ENCODE data around the gene ZNF521. TPM values are rescaled to one million over a fixed set of nuclear protein-coding genes. Genes with fewer than 3 reads are reported as not detected.

The ZNF521 gene
- total RNA-seq, 3 donors from 2014 or later: 30.2 to 67.5 (median 51.8) TPM

- Histone ChIP-seq H3K27ac (no peak overlapping the region), H3K4me3 (no peak overlapping the region), H3K9me3 (no peaks in the 10 kb centered on the region), H3K36me3 (no peaks in the 10 kb centered on the region), H3K27me3 (no peaks in the 10 kb centered on the region), H3K4me1 (peaks cover 0 to 5% of the 10 kb centered on the region in 2 donors)
- DNase-seq (ENCODE audit: low spot score in 2 of 2): no peak
- TF ChIP-seq POLR2AphosphoS5 (IDR thresholded peaks at IDR 0.05) (no peak), CTCF (IDR thresholded peaks at IDR 0.05) (no peak), POLR2A (IDR thresholded peaks at IDR 0.05) (no peak)
- intact Hi-C loops (cut with DNase I; ENCODE audit: low total_unique reads): no loop called here
Observed at GRCh38 chr18:25253779-25254178, 98.2 kb downstream of the ZNF521 start.

- Histone ChIP-seq H3K27ac (no peak overlapping the region), H3K27me3 (no peaks in the 10 kb centered on the region), H3K4me1 (peaks cover 0 to 5% of the 10 kb centered on the region in 2 donors), H3K4me3 (no peak overlapping the region), H3K36me3 (no peaks in the 10 kb centered on the region), H3K9me3 (no peaks in the 10 kb centered on the region)
- no peak for DNase-seq (ENCODE audit: low spot score in 2 of 2)
- intact Hi-C loops (cut with DNase I; ENCODE audit: low total_unique reads): no loop called here
- no peak for TF ChIP-seq POLR2A (IDR thresholded peaks at IDR 0.05)
- TF ChIP-seq CTCF (IDR thresholded peaks at IDR 0.05): no peak
- no peak for TF ChIP-seq POLR2AphosphoS5 (IDR thresholded peaks at IDR 0.05)
Observed at GRCh38 chr18:25253136-25253535, 98.8 kb downstream of the ZNF521 start.

- TF ChIP-seq POLR2A (IDR thresholded peaks at IDR 0.05) (no peak), CTCF (IDR thresholded peaks at IDR 0.05) (no peak), POLR2AphosphoS5 (IDR thresholded peaks at IDR 0.05) (no peak)
- DNase-seq (ENCODE audit: low spot score in 2 of 2): no peak
- no peaks in the 10 kb centered on the region for H3K9me3 ChIP-seq
- no peak overlapping the region for H3K4me3 ChIP-seq
- H3K27ac ChIP-seq: no peak overlapping the region
- peaks cover 0 to 5% of the 10 kb centered on the region in 2 donors for H3K4me1 ChIP-seq
- intact Hi-C loops (cut with DNase I; ENCODE audit: low total_unique reads): no loop called here
- no peaks in the 10 kb centered on the region for H3K36me3 ChIP-seq
- H3K27me3 ChIP-seq: no peaks in the 10 kb centered on the region
Observed at GRCh38 chr18:25251068-25251467, 100.9 kb downstream of the ZNF521 start.

GRCh38 chr18:25250474-25250851, 101.5 kb downstream of the ZNF521 start:
- Histone ChIP-seq H3K36me3 (no peaks in the 10 kb centered on the region), H3K4me1 (peaks cover 0 to 5% of the 10 kb centered on the region in 2 donors), H3K27me3 (no peaks in the 10 kb centered on the region), H3K4me3 (no peak overlapping the region), H3K27ac (no peak overlapping the region), H3K9me3 (no peaks in the 10 kb centered on the region)
- intact Hi-C loops (cut with DNase I; ENCODE audit: low total_unique reads): no loop called here
- TF ChIP-seq POLR2AphosphoS5 (IDR thresholded peaks at IDR 0.05) (no peak), POLR2A (IDR thresholded peaks at IDR 0.05) (no peak), CTCF (IDR thresholded peaks at IDR 0.05) (no peak)
- no peak for DNase-seq (ENCODE audit: low spot score in 2 of 2)

GRCh38 chr18:25248755-25249154, 103.2 kb downstream of the ZNF521 start:
- DNase-seq (ENCODE audit: low spot score in 2 of 2): no peak
- intact Hi-C loops (cut with DNase I; ENCODE audit: low total_unique reads): no loop called here
- H3K27ac ChIP-seq: no peak overlapping the region
- TF ChIP-seq CTCF (IDR thresholded peaks at IDR 0.05) (no peak), POLR2A (IDR thresholded peaks at IDR 0.05) (no peak)
- H3K4me3 ChIP-seq: no peak overlapping the region
- H3K4me1 ChIP-seq: peaks cover 0 to 5% of the 10 kb centered on the region in 2 donors
- H3K27me3 ChIP-seq: no peaks in the 10 kb centered on the region
- H3K9me3 ChIP-seq: no peaks in the 10 kb centered on the region
- no peaks in the 10 kb centered on the region for H3K36me3 ChIP-seq

Measured in breast epithelium (tissue), 4 donors.